ENCODE data around the gene HMGCS1. TPM values are rescaled to one million over a fixed set of nuclear protein-coding genes. Genes with fewer than 3 reads are reported as not detected.

HMGCS1 gene
- polyA plus RNA-seq, 1 donor from 2014 or later = 498 TPM

GRCh38 chr5:43290726-43291125 lies 22.5 kb downstream of the HMGCS1 start:
- Histone ChIP-seq H3K27me3 (ENCODE audit: insufficient read depth, low read depth, low read length) (no peaks in the 10 kb centered on the region), H2AFZ (ENCODE audit: low read depth, low read length) (no peak overlapping the region), H3K27ac (ENCODE audit: low read length) (no peak overlapping the region), H3K9ac (ENCODE audit: low read length) (no peak overlapping the region), H3K9me2 (ENCODE audit: insufficient read depth, low read length) (no peaks in the 10 kb centered on the region), H3K9me3 (ENCODE audit: low read length) (no peaks in the 10 kb centered on the region), H3K36me3 (ENCODE audit: insufficient read depth, low read length) (peaks cover 23% of the 10 kb centered on the region), H3K4me2 (ENCODE audit: low read length) (no peak overlapping the region), H3F3A (ENCODE audit: insufficient read depth, low read length, poor library complexity, severe bottlenecking) (no peaks in the 10 kb centered on the region), H4K20me1 (ENCODE audit: insufficient read depth) (no peaks in the 10 kb centered on the region), H3K4me3 (ENCODE audit: low read length) (no peak overlapping the region), H3K79me2 (replicated peaks; ENCODE audit: insufficient read depth, low read length) (peaks cover 46% of the 10 kb centered on the region)
- no peak for TF ChIP-seq CTCF (IDR thresholded peaks at IDR 0.05; ENCODE audit: poor library complexity, severe bottlenecking)
- no peak for TF ChIP-seq MXI1 (conservative IDR thresholded peaks at IDR 0.05; ENCODE audit: poor library complexity, severe bottlenecking)
- TF ChIP-seq SMC3 (conservative IDR thresholded peaks at IDR 0.05; ENCODE audit: poor library complexity) = no peak
- TF ChIP-seq REST (IDR thresholded peaks at IDR 0.05; ENCODE audit: borderline replicate concordance) = no peak
- TF ChIP-seq TAF1 (IDR thresholded peaks at IDR 0.05; ENCODE audit: low read depth) = no peak
- no peak for TF ChIP-seq EP300 (conservative IDR thresholded peaks at IDR 0.05; ENCODE audit: poor library complexity, severe bottlenecking)
- TF ChIP-seq EZH2 (IDR thresholded peaks at IDR 0.05; ENCODE audit: borderline replicate concordance, insufficient read depth, low read length, poor library complexity, severe bottlenecking) = no peak
- TF ChIP-seq RAD21 (conservative IDR thresholded peaks at IDR 0.05) = no peak
- TF ChIP-seq POLR2AphosphoS5 (IDR thresholded peaks at IDR 0.05) = no peak

- Histone ChIP-seq H3K9ac (ENCODE audit: low read length) (no peak overlapping the region), H3K4me2 (ENCODE audit: low read length) (no peak overlapping the region), H3K79me2 (replicated peaks; ENCODE audit: insufficient read depth, low read length) (peaks cover 25% of the 10 kb centered on the region), H3K9me2 (ENCODE audit: insufficient read depth, low read length) (no peaks in the 10 kb centered on the region), H4K20me1 (ENCODE audit: insufficient read depth) (no peaks in the 10 kb centered on the region), H3K36me3 (ENCODE audit: insufficient read depth, low read length) (peaks cover 23% of the 10 kb centered on the region), H3K9me3 (ENCODE audit: low read length) (no peaks in the 10 kb centered on the region), H3F3A (ENCODE audit: insufficient read depth, low read length, poor library complexity, severe bottlenecking) (no peaks in the 10 kb centered on the region), H3K27me3 (ENCODE audit: insufficient read depth, low read depth, low read length) (no peaks in the 10 kb centered on the region), H3K4me3 (ENCODE audit: low read length) (no peak overlapping the region), H3K27ac (ENCODE audit: low read length) (no peak overlapping the region), H2AFZ (ENCODE audit: low read depth, low read length) (no peak overlapping the region)
- TF ChIP-seq EP300 (conservative IDR thresholded peaks at IDR 0.05; ENCODE audit: poor library complexity, severe bottlenecking) (no peak), TAF1 (IDR thresholded peaks at IDR 0.05; ENCODE audit: low read depth) (no peak), RAD21 (conservative IDR thresholded peaks at IDR 0.05) (no peak), SMC3 (conservative IDR thresholded peaks at IDR 0.05; ENCODE audit: poor library complexity) (no peak), POLR2AphosphoS5 (IDR thresholded peaks at IDR 0.05) (no peak), CTCF (IDR thresholded peaks at IDR 0.05; ENCODE audit: poor library complexity, severe bottlenecking) (no peak), EZH2 (IDR thresholded peaks at IDR 0.05; ENCODE audit: borderline replicate concordance, insufficient read depth, low read length, poor library complexity, severe bottlenecking) (no peak)
Measured at GRCh38 chr5:43288269-43288831, 24.9 kb downstream of the HMGCS1 start.

Data from neural cell (in vitro differentiated cells).